Lower lobe of right lung (tissue), 2 donors: Measurements from ENCODE around the gene LRRFIP2. TPM values are rescaled to one million over a fixed set of nuclear protein-coding genes. Genes with fewer than 3 reads are reported as not detected.
A peak's percentile ranks its signal among the peaks of the same experiment; 100 is the strongest.
"Not testable (repeated sequence)": the region's sequence is repeated elsewhere in the genome, so short reads cannot be mapped to it uniquely, and the experiment has no call there.

Experiments
- ATAC-seq, 2 donors: fragments of 200-7000 bp; cut with Tn5 transposase; one replicate each; pipeline ENCODE4 v1.9.1; 2020 to 2022; ENCODE audit warnings: mild to moderate bottlenecking in 2 of 2, moderate library complexity in 2 of 2
- DNase-seq: peaks from one replicate; pipeline ENCODE4 v3.0.0-alpha.2; 2020
- H3K27ac ChIP-seq: fragments of 200-600 bp; one replicate; pipeline ENCODE4 v1.8.0; 2022
- H3K27me3 ChIP-seq: fragments of 200-600 bp; one replicate; pipeline ENCODE4 v1.8.0; 2022; ENCODE audit warnings: low read depth
- H3K36me3 ChIP-seq: fragments of 200-600 bp; one replicate; pipeline ENCODE4 v1.8.0; 2022; ENCODE audit warnings: mild to moderate bottlenecking
- H3K4me1 ChIP-seq: fragments of 200-600 bp; one replicate; pipeline ENCODE4 v1.8.0; 2022
- H3K4me3 ChIP-seq: fragments of 200-600 bp; one replicate; pipeline ENCODE4 v1.8.0; 2022; ENCODE audit warnings: mild to moderate bottlenecking
- H3K9me3 ChIP-seq: fragments of 200-600 bp; one replicate; pipeline ENCODE4 v1.8.0; 2022
- intact Hi-C: fragments of 100-400 bp; cut with DNase I; formaldehyde crosslinking; loops from one replicate; pipeline ENCODE4 v1.11.0; 2022
- total RNA-seq: library from RNA; stranded (reverse); fragmentation: NEBNext Ultra II Directional; extraction: Animal tissue kit (Norgen Biotek cat#: 25700); gene quantifications from one replicate; pipeline ENCODE4 v1.2.1, GENCODE V29; 2021
- TF ChIP-seq, protein P1 (sequence below): fragments of 200-600 bp; IDR thresholded peaks from one replicate; pipeline ENCODE4 v1.8.0; 2022; ENCODE audit warnings: antibody characterized with exemption, mild to moderate bottlenecking
- donor health status: DM: no; HTN: yes; CAD: no; lungs with severe emphysema.

Gene LRRFIP2
- total RNA-seq, 1 donor from 2014 or later: 44.4 TPM

DNA sequence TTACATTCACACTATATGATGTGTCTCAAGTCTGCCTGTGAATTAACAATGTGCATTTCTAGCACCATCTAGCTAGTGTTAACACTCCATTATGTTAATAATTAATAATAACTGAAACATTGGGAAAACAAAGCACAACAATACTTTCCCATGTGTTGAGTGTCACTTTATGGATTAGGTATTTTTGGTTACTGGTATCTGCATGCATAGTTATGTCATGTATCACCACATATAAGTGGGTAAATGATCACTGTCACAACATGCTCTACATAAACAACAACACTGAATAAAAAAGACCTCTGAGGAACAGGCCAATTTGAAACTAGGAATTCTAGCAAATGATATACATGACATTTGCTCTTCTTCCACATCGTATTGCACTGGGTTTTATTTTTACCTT is 106.4 kb downstream of the LRRFIP2 start:
- Histone ChIP-seq H3K4me3 (no peak overlapping the region), H3K36me3 (peaks cover 54% of the 10 kb centered on the region), H3K4me1 (peaks cover 7% of the 10 kb centered on the region), H3K27me3 (no peaks in the 10 kb centered on the region), H3K9me3 (no peaks in the 10 kb centered on the region), H3K27ac (no peak overlapping the region)
- no peak for DNase-seq
- TF ChIP-seq, protein P1, sequence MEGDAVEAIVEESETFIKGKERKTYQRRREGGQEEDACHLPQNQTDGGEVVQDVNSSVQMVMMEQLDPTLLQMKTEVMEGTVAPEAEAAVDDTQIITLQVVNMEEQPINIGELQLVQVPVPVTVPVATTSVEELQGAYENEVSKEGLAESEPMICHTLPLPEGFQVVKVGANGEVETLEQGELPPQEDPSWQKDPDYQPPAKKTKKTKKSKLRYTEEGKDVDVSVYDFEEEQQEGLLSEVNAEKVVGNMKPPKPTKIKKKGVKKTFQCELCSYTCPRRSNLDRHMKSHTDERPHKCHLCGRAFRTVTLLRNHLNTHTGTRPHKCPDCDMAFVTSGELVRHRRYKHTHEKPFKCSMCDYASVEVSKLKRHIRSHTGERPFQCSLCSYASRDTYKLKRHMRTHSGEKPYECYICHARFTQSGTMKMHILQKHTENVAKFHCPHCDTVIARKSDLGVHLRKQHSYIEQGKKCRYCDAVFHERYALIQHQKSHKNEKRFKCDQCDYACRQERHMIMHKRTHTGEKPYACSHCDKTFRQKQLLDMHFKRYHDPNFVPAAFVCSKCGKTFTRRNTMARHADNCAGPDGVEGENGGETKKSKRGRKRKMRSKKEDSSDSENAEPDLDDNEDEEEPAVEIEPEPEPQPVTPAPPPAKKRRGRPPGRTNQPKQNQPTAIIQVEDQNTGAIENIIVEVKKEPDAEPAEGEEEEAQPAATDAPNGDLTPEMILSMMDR: no peak
- no peak for ATAC-seq
- intact Hi-C loops: no loop called here

DNA sequence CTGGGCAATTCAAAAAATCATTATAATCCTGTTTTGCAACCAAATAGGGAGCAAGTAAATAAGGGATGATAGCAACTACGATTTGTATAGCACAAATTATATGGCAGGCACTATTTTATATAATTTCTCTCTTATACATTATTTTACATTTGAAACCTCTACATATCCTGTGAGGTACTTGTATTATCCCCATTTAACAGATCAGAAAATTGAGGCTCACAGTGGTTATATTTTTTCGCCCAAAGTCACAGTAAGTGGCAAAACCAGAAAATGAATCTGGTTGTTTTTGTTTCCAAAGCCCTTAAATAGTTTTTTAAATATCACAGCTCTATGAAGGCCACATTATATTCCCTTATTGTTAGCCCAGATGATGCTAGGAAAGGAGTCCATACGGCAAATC is 106.8 kb downstream of the LRRFIP2 start:
- Histone ChIP-seq H3K9me3 (no peaks in the 10 kb centered on the region), H3K36me3 (peaks cover 59% of the 10 kb centered on the region), H3K4me3 (no peak overlapping the region), H3K4me1 (peaks cover 3% of the 10 kb centered on the region), H3K27ac (no peak overlapping the region), H3K27me3 (no peaks in the 10 kb centered on the region)
- intact Hi-C loops: no loop called here
- DNase-seq: no peak
- TF ChIP-seq, protein P1: no peak
- ATAC-seq: no peak

DNA sequence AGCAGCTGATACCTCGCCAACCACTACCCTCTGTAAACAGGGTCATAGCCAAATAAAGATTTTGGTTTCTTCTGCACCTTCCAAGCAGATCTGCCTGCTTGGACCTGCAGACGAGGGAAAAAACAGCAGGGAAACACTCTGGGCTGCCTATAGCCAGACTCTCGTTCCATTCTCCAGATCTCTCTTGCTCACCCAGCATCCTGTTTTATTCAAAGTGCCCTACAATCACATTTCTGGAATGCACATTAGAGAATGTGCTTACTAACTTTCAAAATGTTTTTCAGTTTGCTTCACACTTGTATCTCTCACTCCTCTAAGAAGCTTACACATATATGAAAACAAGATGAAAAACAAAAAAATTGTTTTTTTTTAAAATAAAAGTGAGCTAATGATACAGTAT is 109.6 kb downstream of the LRRFIP2 start:
- Histone ChIP-seq H3K27me3 (no peaks in the 10 kb centered on the region), H3K4me1 (no peaks in the 10 kb centered on the region), H3K36me3 (peaks cover 56% of the 10 kb centered on the region), H3K4me3 (no peak overlapping the region), H3K9me3 (no peaks in the 10 kb centered on the region), H3K27ac (no peak overlapping the region)
- ATAC-seq (no peak), DNase-seq (no peak)
- TF ChIP-seq, protein P1: no peak
- intact Hi-C loops: no loop called here

DNA sequence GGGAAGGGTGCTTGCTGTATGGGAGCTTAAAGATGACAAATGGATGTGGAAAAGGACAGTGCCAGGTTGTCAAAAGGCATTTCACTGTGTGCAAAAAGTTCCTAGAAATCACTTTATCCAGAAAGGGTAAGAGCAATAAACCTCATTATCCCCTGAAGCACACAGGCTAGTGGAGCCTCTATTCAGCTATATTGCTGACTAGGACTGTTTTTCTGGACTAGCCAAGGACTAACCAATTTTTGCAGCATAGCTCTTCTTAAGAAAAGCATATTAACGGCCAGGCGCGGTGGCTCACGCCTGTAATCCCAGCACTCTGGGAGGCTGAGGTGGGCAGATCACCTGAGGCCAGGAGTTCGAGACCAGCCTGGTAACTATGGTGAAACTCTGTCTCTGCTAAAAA is 116.3 kb downstream of the LRRFIP2 start:
- TF ChIP-seq, protein P1: no peak
- Histone ChIP-seq H3K27me3 (no peaks in the 10 kb centered on the region), H3K36me3 (peaks cover 73% of the 10 kb centered on the region), H3K9me3 (no peaks in the 10 kb centered on the region), H3K27ac (no peak overlapping the region), H3K4me1 (peaks cover 17% of the 10 kb centered on the region), H3K4me3 (no peak overlapping the region)
- intact Hi-C loops: no loop called here
- no peak for ATAC-seq
- no peak for DNase-seq

DNA sequence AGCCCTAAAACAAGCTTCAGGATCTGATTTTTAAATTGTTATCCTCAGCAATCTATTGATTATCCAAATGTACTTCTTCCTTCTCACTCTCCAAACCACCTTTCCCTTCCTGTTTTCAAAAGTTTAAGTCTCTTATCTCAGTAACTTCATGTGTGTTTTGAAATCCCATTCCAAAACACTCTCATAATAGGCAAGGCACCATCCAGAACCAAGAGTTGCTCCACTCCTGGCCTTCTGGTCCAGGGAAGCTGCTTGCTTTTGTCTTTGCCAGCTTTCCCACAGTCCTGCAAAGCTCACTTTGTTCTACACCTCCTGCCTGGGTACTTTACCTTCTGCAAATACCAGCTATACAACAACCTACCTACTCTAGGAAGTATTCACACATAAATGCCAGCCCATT is 117.6 kb downstream of the LRRFIP2 start:
- intact Hi-C loops: no loop called here
- Histone ChIP-seq H3K27ac (no peak overlapping the region), H3K27me3 (no peaks in the 10 kb centered on the region), H3K4me3 (no peak overlapping the region), H3K4me1 (peaks cover 20% of the 10 kb centered on the region), H3K9me3 (no peaks in the 10 kb centered on the region), H3K36me3 (peaks cover 77% of the 10 kb centered on the region)
- ATAC-seq (no peak), DNase-seq (no peak)
- TF ChIP-seq, protein P1: no peak

DNA sequence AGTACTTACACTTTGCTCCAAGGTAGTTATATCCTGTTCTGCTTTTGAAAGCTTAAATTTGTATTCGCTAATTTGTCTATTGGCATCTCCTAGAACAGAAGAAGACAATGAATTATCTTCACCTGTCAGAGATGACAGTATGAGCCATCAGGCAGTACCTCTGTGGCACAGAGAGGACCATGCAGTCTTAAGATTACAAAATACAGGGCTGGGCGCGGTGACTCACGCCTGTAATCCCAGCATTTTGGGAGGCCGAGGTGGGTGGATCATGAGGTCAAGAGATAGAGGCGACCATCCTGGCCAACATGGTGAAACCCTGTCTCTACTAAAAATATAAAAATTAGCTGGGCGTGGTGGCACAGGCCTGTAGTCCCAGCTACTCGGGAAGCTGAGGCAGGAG is 119.3 kb downstream of the LRRFIP2 start:
- DNase-seq, H3K4me3 ChIP-seq, ATAC-seq, H3K9me3 ChIP-seq, intact Hi-C loops, H3K27me3 ChIP-seq: not testable (repeated sequence)
- Histone ChIP-seq H3K36me3 (peaks cover 86% of the 10 kb centered on the region), H3K4me1 (peaks cover 20% of the 10 kb centered on the region), H3K27ac (peak overlapping the region; percentile 4)
